Measurements from ENCODE around the gene ADIRF.
"Not testable (repeated sequence)": the region's sequence is repeated elsewhere in the genome, so short reads cannot be mapped to it uniquely, and the experiment has no call there.

The ADIRF gene

GRCh38 chr10:86972613-86973380, 4.5 kb downstream of the ADIRF start:
- Histone ChIP-seq H3K27me3 (ENCODE audit: control insufficient read depth, low read length) (peaks cover 18% of the 10 kb centered on the region), H3K4me2 (ENCODE audit: low read length) (no peak overlapping the region), H3K4me3 (ENCODE audit: low read length) (no peak overlapping the region), H3K79me2 (ENCODE audit: control insufficient read depth, low read length) (no peaks in the 10 kb centered on the region), H3F3A (ENCODE audit: control insufficient read depth, insufficient read depth) (no peaks in the 10 kb centered on the region), H3K4me1 (ENCODE audit: control insufficient read depth, low read length) (peaks cover 13% of the 10 kb centered on the region), H4K20me1 (ENCODE audit: control insufficient read depth, insufficient read depth, low read depth, low read length) (no peaks in the 10 kb centered on the region), H3K36me3 (ENCODE audit: control insufficient read depth, low read length) (no peaks in the 10 kb centered on the region), H3K27ac (ENCODE audit: low read depth, low read length) (no peak overlapping the region), H3K9me2 (replicated peaks; ENCODE audit: control insufficient read depth, low read length) (no peaks in the 10 kb centered on the region), H3K9me3 (ENCODE audit: control insufficient read depth, insufficient read depth, low read length) (no peaks in the 10 kb centered on the region)
- no peak for TF ChIP-seq CTCF (IDR thresholded peaks at IDR 0.05; ENCODE audit: low read depth, low read length, poor library complexity, severe bottlenecking)
- no peak for TF ChIP-seq EZH2phosphoT487 (IDR thresholded peaks at IDR 0.05; ENCODE audit: borderline replicate concordance, low read length)

DNA sequence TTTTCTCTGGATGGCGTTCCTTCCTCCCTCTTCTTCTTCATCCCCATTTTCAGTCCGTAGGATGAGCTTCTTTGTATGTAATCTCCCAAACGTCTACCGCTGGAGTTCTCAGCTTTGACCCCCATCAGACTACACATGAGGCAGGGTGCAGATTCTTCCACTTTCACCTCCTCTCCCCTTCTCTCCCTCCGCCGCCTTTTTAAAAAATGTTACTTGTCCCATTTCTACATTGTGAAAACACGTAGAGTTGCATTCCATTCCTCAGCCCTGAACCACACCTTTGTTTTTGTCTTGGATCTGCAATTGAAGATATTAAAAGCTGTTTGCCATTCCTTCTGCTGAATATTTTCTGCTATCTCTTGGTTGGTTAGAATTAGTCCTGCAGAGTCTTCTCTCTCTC, 6.2 kb downstream of the ADIRF start:
- Histone ChIP-seq H3K27ac (ENCODE audit: low read depth, low read length) (no peak overlapping the region), H3K4me2 (ENCODE audit: low read length) (no peak overlapping the region), H3K4me3 (ENCODE audit: low read length) (no peak overlapping the region), H3K36me3 (ENCODE audit: control insufficient read depth, low read length) (no peaks in the 10 kb centered on the region), H3K79me2 (ENCODE audit: control insufficient read depth, low read length) (no peaks in the 10 kb centered on the region), H3K4me1 (ENCODE audit: control insufficient read depth, low read length) (peaks cover 13% of the 10 kb centered on the region), H4K20me1 (ENCODE audit: control insufficient read depth, insufficient read depth, low read depth, low read length) (no peaks in the 10 kb centered on the region), H3F3A (ENCODE audit: control insufficient read depth, insufficient read depth) (no peaks in the 10 kb centered on the region), H3K27me3 (ENCODE audit: control insufficient read depth, low read length) (peaks cover 18% of the 10 kb centered on the region), H3K9me3 (ENCODE audit: control insufficient read depth, insufficient read depth, low read length) (no peaks in the 10 kb centered on the region), H3K9me2 (replicated peaks; ENCODE audit: control insufficient read depth, low read length) (no peaks in the 10 kb centered on the region)
- TF ChIP-seq EZH2phosphoT487 (IDR thresholded peaks at IDR 0.05; ENCODE audit: borderline replicate concordance, low read length) = no peak
- TF ChIP-seq CTCF (IDR thresholded peaks at IDR 0.05; ENCODE audit: low read depth, low read length, poor library complexity, severe bottlenecking) = no peak

DNA sequence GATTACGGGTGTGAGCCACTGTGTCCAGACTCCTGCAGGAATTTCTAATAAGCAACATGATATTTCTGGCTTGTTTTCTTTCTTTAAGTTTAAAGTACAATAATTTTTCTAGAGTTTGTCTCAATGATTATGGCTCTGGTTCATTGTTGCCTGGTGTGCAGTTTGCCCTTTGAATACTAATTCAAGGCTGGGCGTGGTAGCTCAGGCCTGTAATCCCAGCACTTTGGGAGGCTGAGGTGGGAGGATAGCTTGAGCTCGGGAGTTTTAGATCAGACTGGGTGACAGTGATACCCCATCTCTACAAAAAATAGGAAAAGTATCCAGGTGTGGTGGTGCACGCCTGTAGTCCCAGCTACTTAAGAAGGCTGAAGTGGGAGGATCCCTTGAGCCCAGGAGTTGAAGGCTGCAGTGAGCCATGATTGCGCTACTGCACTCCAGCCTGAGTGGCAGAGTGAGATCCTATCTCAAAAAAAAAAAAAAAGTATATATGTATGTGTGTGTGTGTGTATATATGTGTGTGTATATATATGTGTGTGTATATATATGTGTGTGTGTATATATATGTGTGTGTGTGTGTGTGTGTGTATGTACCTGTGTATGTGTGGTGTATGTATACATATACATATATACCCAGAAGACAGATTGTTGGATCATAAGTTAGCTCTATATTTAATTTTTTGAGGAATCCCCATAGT, 8.2 kb downstream of the ADIRF start:
- no peaks in the 10 kb centered on the region for H4K20me1 ChIP-seq (ENCODE audit: control insufficient read depth, insufficient read depth, low read depth, low read length)
- no peaks in the 10 kb centered on the region for H3K79me2 ChIP-seq (ENCODE audit: control insufficient read depth, low read length)
- no peaks in the 10 kb centered on the region for H3K9me3 ChIP-seq (ENCODE audit: control insufficient read depth, insufficient read depth, low read length)
- TF ChIP-seq CTCF (IDR thresholded peaks at IDR 0.05; ENCODE audit: low read depth, low read length, poor library complexity, severe bottlenecking) (no peak), EZH2phosphoT487 (IDR thresholded peaks at IDR 0.05; ENCODE audit: borderline replicate concordance, low read length) (no peak)
- H3K4me3 ChIP-seq (ENCODE audit: low read length) = no peak overlapping the region
- no peaks in the 10 kb centered on the region for H3K36me3 ChIP-seq (ENCODE audit: control insufficient read depth, low read length)
- H3K4me2 ChIP-seq (ENCODE audit: low read length) = no peak overlapping the region
- H3K27me3 ChIP-seq (ENCODE audit: control insufficient read depth, low read length) = peaks cover 7% of the 10 kb centered on the region
- H3K27ac ChIP-seq (ENCODE audit: low read depth, low read length) = no peak overlapping the region
- H3K9me2 ChIP-seq (replicated peaks; ENCODE audit: control insufficient read depth, low read length) = no peaks in the 10 kb centered on the region
- peaks cover 2% of the 10 kb centered on the region for H3K4me1 ChIP-seq (ENCODE audit: control insufficient read depth, low read length)
- no peaks in the 10 kb centered on the region for H3F3A ChIP-seq (ENCODE audit: control insufficient read depth, insufficient read depth)

- H3K4me1 ChIP-seq (ENCODE audit: control insufficient read depth, low read length); H3F3A ChIP-seq (ENCODE audit: control insufficient read depth, insufficient read depth); H3K4me3 ChIP-seq (ENCODE audit: low read length); H3K36me3 ChIP-seq (ENCODE audit: control insufficient read depth, low read length); H3K9me2 ChIP-seq (replicated peaks; ENCODE audit: control insufficient read depth, low read length); H3K27ac ChIP-seq (ENCODE audit: low read depth, low read length); H3K4me2 ChIP-seq (ENCODE audit: low read length); H3K27me3 ChIP-seq (ENCODE audit: control insufficient read depth, low read length); H4K20me1 ChIP-seq (ENCODE audit: control insufficient read depth, insufficient read depth, low read depth, low read length); H3K79me2 ChIP-seq (ENCODE audit: control insufficient read depth, low read length); H3K9me3 ChIP-seq (ENCODE audit: control insufficient read depth, insufficient read depth, low read length): not testable (repeated sequence)
Observed at GRCh38 chr10:86978457-86978856, 10.2 kb downstream of the ADIRF start.
